ENCODE results near the gene STMN3. TPM values are rescaled to one million over a fixed set of nuclear protein-coding genes. Genes with fewer than 3 reads are reported as not detected.

STMN3 gene
- polyA plus RNA-seq, 1 experiment: 12.7 TPM

GRCh38 chr20:63664861-63665594 is 11.8 kb upstream of the STMN3 start:
- CTCF ChIA-PET: no interaction called here

GRCh38 chr20:63664143-63664851 is 11.1 kb upstream of the STMN3 start:
- H3K36me3 ChIP-seq (ENCODE audit: control insufficient read depth, insufficient read depth, low read length): peaks cover 50% of the 10 kb centered on the region
- no peaks in the 10 kb centered on the region for H3K27me3 ChIP-seq (ENCODE audit: control insufficient read depth, insufficient read depth, low read length)
- ChIA-PET CTCF (no interaction called here), POLR2A (interaction anchor here (0.7 kb wide), 1 partner anchor 1566 kb away, joined by 4 read pairs; no protein-coding TSS in a partner anchor)
- DNase-seq (ENCODE audit: low read depth): no peak
- H3K4me3 ChIP-seq (ENCODE audit: low read depth, low read length): no peak overlapping the region
- no peak for TF ChIP-seq CTCF (IDR thresholded peaks at IDR 0.05; ENCODE audit: insufficient read depth, low read depth, low read length)

More at GRCh38 chr20:63664861-63665594, 11.8 kb upstream of the STMN3 start:
- Histone ChIP-seq H3K27me3 (ENCODE audit: control insufficient read depth, insufficient read depth, low read length) (no peaks in the 10 kb centered on the region), H3K4me3 (ENCODE audit: low read depth, low read length) (no peak overlapping the region), H3K36me3 (ENCODE audit: control insufficient read depth, insufficient read depth, low read length) (peaks cover 50% of the 10 kb centered on the region)
- POLR2A ChIA-PET: interaction anchor here (0.7 kb wide), 1 partner anchor 1567 kb away, joined by 4 read pairs; no protein-coding TSS in a partner anchor
- no peak for DNase-seq (ENCODE audit: low read depth)
- TF ChIP-seq CTCF (IDR thresholded peaks at IDR 0.05; ENCODE audit: insufficient read depth, low read depth, low read length): no peak

- Histone ChIP-seq H3K4me3 (ENCODE audit: low read depth, low read length) (no peak overlapping the region), H3K36me3 (ENCODE audit: control insufficient read depth, insufficient read depth, low read length) (peaks cover 49% of the 10 kb centered on the region), H3K27me3 (ENCODE audit: control insufficient read depth, insufficient read depth, low read length) (no peaks in the 10 kb centered on the region)
- POLR2A ChIA-PET: no interaction called here
- no peak for TF ChIP-seq CTCF (IDR thresholded peaks at IDR 0.05; ENCODE audit: insufficient read depth, low read depth, low read length)
- no peak for DNase-seq (ENCODE audit: low read depth)
- CTCF ChIA-PET: no interaction called here
Measured at GRCh38 chr20:63663332-63664066, 10.3 kb upstream of the STMN3 start.

GRCh38 chr20:63662813-63663189 is 9.6 kb upstream of the STMN3 start:
- CTCF ChIA-PET: interaction anchor here (1.6 kb wide), 1 partner anchor 18 kb away, joined by 4 read pairs; no protein-coding TSS in a partner anchor

More at GRCh38 chr20:63662813-63663189, 9.6 kb upstream of the STMN3 start:
- Histone ChIP-seq H3K36me3 (ENCODE audit: control insufficient read depth, insufficient read depth, low read length) (peaks cover 46% of the 10 kb centered on the region), H3K27me3 (ENCODE audit: control insufficient read depth, insufficient read depth, low read length) (no peaks in the 10 kb centered on the region), H3K4me3 (ENCODE audit: low read depth, low read length) (no peak overlapping the region)
- no peak for DNase-seq (ENCODE audit: low read depth)
- no peak for TF ChIP-seq CTCF (IDR thresholded peaks at IDR 0.05; ENCODE audit: insufficient read depth, low read depth, low read length)
- POLR2A ChIA-PET: no interaction called here
